Uterus (tissue), 4 donors: Measurements from ENCODE around the gene ANXA4. TPM values are rescaled to one million over a fixed set of nuclear protein-coding genes. Genes with fewer than 3 reads are reported as not detected.

ENCODE experiments used
- DNase-seq, 2 donors: peaks; one replicate each; pipeline ENCODE4 v3.0.0-alpha.2; 2019 to 2020
- H3K27ac ChIP-seq, 2 donors: fragments of 200-600 bp; sonication (generic); 1 replicate in 1 of 2; 2 replicates in 1 of 2; pipeline ENCODE4 v1.5.1; 2016 to 2018
- H3K27me3 ChIP-seq, 2 donors: fragments of 200-600 bp; sonication (generic); one replicate each; pipeline ENCODE4 v1.5.1; 2018 to 2019; ENCODE audit warnings: control low read depth in 1 of 2
- H3K36me3 ChIP-seq, 2 donors: fragments of 200-600 bp; sonication (generic); one replicate each; pipeline ENCODE4 v1.5.1; 2019; ENCODE audit warnings: control low read depth in 1 of 2
- H3K4me1 ChIP-seq, 2 donors: fragments of 200-600 bp; sonication (generic); one replicate each; pipeline ENCODE4 v1.5.1; 2018 to 2019; ENCODE audit warnings: control low read depth in 1 of 2
- H3K4me3 ChIP-seq, 2 donors: fragments of 200-600 bp; sonication (generic); 1 replicate in 1 of 2; 2 replicates in 1 of 2; pipeline ENCODE4 v1.5.1; 2018 to 2019; ENCODE audit warnings: mild to moderate bottlenecking in 1 of 2
- H3K9me3 ChIP-seq, 2 donors: fragments of 200-600 bp; sonication (generic); one replicate each; pipeline ENCODE4 v1.5.1; 2019; ENCODE audit warnings: control low read depth in 1 of 2
- CTCF ChIP-seq, 4 experiments: fragments of 200-600 bp in 2 of 4; fragments of 450-650 bp in 2 of 4; sonication (generic) in 2 of 4; IDR thresholded peaks; one replicate each; pipeline ENCODE4 v1.5.1; 2016 to 2019; ENCODE audit warnings: antibody characterized with exemption in 4 of 4, mild to moderate bottlenecking in 2 of 4, moderate library complexity in 1 of 4
- POLR2A ChIP-seq, 2 donors: fragments of 450-650 bp; IDR thresholded peaks; one replicate each; pipeline ENCODE4 v1.6.1; 2016; ENCODE audit warnings: antibody characterized with exemption in 2 of 2, mild to moderate bottlenecking in 1 of 2, moderate library complexity in 1 of 2
- intact Hi-C: fragments of 100-400 bp; cut with DNase I; formaldehyde crosslinking; loops from one replicate; pipeline ENCODE4 v1.15.1; 2023; ENCODE audit warnings: low total_unique reads
- small RNA-seq: library from RNA; depleted of rRNA; stranded (forward); fragments of <200 nt; gene quantifications from one replicate; pipeline ENCODE3, GENCODE V24; 2016
- total RNA-seq, 4 donors: library from RNA; depleted of rRNA in 3 of 4; stranded (reverse); fragments of >200 nt in 3 of 4; gene quantifications; one replicate each; pipeline versions ENCODE4 v1.1.0 to v1.2.4, GENCODE V29; 2014 to 2023
- donor health status: DM: yes; HTN: yes; CAD: no.

ANXA4 gene
- total RNA-seq, 4 donors from 2014 or later: 17.4 to 78.5 (median 32.4) TPM

- H3K4me3 ChIP-seq: no peak overlapping the region
- TF ChIP-seq CTCF (IDR thresholded peaks at IDR 0.05): no peak
- no peak for TF ChIP-seq POLR2A (IDR thresholded peaks at IDR 0.05)
- no peaks in the 10 kb centered on the region for H3K4me1 ChIP-seq
- DNase-seq: no peak
- H3K27me3 ChIP-seq: no peaks in the 10 kb centered on the region
- H3K27ac ChIP-seq: no peak overlapping the region
- no peaks in the 10 kb centered on the region for H3K36me3 ChIP-seq
- H3K9me3 ChIP-seq: no peaks in the 10 kb centered on the region
- intact Hi-C loops: no loop called here
These were observed 106.4 kb downstream of the ANXA4 start for GRCh38 chr2:69848186-69848790.

- H3K4me3 ChIP-seq: no peak overlapping the region
- no peaks in the 10 kb centered on the region for H3K36me3 ChIP-seq
- no peaks in the 10 kb centered on the region for H3K4me1 ChIP-seq
- DNase-seq: no peak
- H3K27me3 ChIP-seq: no peaks in the 10 kb centered on the region
- no peak overlapping the region for H3K27ac ChIP-seq
- intact Hi-C loops: no loop called here
- H3K9me3 ChIP-seq: no peaks in the 10 kb centered on the region
- TF ChIP-seq CTCF (IDR thresholded peaks at IDR 0.05) (no peak), POLR2A (IDR thresholded peaks at IDR 0.05) (no peak)
These were observed 116.3 kb downstream of the ANXA4 start for GRCh38 chr2:69858261-69858660.

GRCh38 chr2:69863298-69863697, 121.4 kb downstream of the ANXA4 start:
- H3K4me1 ChIP-seq: no peaks in the 10 kb centered on the region
- intact Hi-C loops: no loop called here
- H3K36me3 ChIP-seq: no peaks in the 10 kb centered on the region
- no peak overlapping the region for H3K27ac ChIP-seq
- no peak for DNase-seq
- no peaks in the 10 kb centered on the region for H3K27me3 ChIP-seq
- no peak overlapping the region for H3K4me3 ChIP-seq
- no peaks in the 10 kb centered on the region for H3K9me3 ChIP-seq
- TF ChIP-seq CTCF (IDR thresholded peaks at IDR 0.05) (no peak), POLR2A (IDR thresholded peaks at IDR 0.05) (no peak)

Small RNAs within 50 kb of the gene (small RNA-seq; reads per million reads assigned to genes)
- not detected for gene RPL23AP92

Other genes starting within 250 kb of the ANXA4 start
- gene AAK1, start 98.4 kb upstream of the ANXA4 start, total RNA-seq: 10 to 100 TPM; 13.1 to 66.3 (median 32.5) TPM
- 10 to 100 TPM in 3 of 4 donors, 1 to 10 TPM in 1; 5.6 to 23.3 (median 16.1) TPM for gene GMCL1, start 87.5 kb downstream of the ANXA4 start, total RNA-seq
- gene SNRNP27, start 151.8 kb downstream of the ANXA4 start, total RNA-seq: 10 to 100 TPM in 3 of 4 donors, 1 to 10 TPM in 1; 8.2 to 64.6 (median 49.9) TPM
- gene MXD1, start 173.0 kb downstream of the ANXA4 start, total RNA-seq: 10 to 100 TPM in 1 of 4 donors, 1 to 10 TPM in 3; 6.5 to 11.3 (median 8.0) TPM
- 1 to 10 TPM in 3 of 4 donors, not detected in 1; 4.4 to 8.1 (median 5.2) TPM for gene ASPRV1, start 219.5 kb downstream of the ANXA4 start, total RNA-seq